OCI-LY1 (cell line): ENCODE data around the gene ACSF2.
A peak's percentile ranks its signal among the peaks of the same experiment; 100 is the strongest.
"Not testable (repeated sequence)": the region's sequence is repeated elsewhere in the genome, so short reads cannot be mapped to it uniquely, and the experiment has no call there.

Source experiments
- H2AFZ ChIP-seq: fragments of 200-600 bp; sonication (generic), shearing (Covaris generic); 2 replicates; pipeline ENCODE4 v1.6.0; 2014; ENCODE audit warnings: antibody characterized with exemption, mild to moderate bottlenecking, low read length
- H3F3A ChIP-seq: fragments of 200-600 bp; sonication (generic), shearing (Covaris generic); 2 replicates; pipeline ENCODE4 v1.6.0; 2014; ENCODE audit warnings: mild to moderate bottlenecking, antibody characterized with exemption, low read length, moderate library complexity; ENCODE audit not compliant: insufficient read depth
- H3K27ac ChIP-seq: fragments of 200-600 bp; sonication (generic); 2 replicates; pipeline ENCODE4 v1.5.1; 2014; ENCODE audit warnings: low read length, mixed run types, mild to moderate bottlenecking, low read depth; ENCODE audit not compliant: poor library complexity, severe bottlenecking
- H3K27me3 ChIP-seq: fragments of 200-600 bp; sonication (generic); 2 replicates; pipeline ENCODE4 v1.6.0; 2014; ENCODE audit warnings: antibody characterized with exemption, mild to moderate bottlenecking, low read length, moderate library complexity; ENCODE audit not compliant: insufficient read depth
- H3K36me3 ChIP-seq: fragments of 200-600 bp; sonication (generic); 2 replicates; pipeline ENCODE4 v1.6.1; 2014; ENCODE audit warnings: mild to moderate bottlenecking, antibody characterized with exemption, low read length, moderate library complexity, mixed read lengths; ENCODE audit not compliant: insufficient read depth
- H3K4me1 ChIP-seq: fragments of 200-600 bp; sonication (generic); 2 replicates; pipeline ENCODE4 v1.5.1; 2014; ENCODE audit warnings: mild to moderate bottlenecking, low read length, moderate library complexity; ENCODE audit not compliant: insufficient read depth, severe bottlenecking
- H3K4me2 ChIP-seq: fragments of 200-600 bp; sonication (generic), shearing (Covaris generic); 2 replicates; pipeline ENCODE4 v1.6.1; 2014; ENCODE audit warnings: low read length
- H3K4me3 ChIP-seq: fragments of 200-600 bp; sonication (generic); 2 replicates; pipeline ENCODE4 v1.5.1; 2014; ENCODE audit warnings: low read length, low read depth, mild to moderate bottlenecking, mixed read lengths; ENCODE audit not compliant: poor library complexity, severe bottlenecking
- H3K79me2 ChIP-seq: fragments of 200-600 bp; shearing (Covaris generic); 2 replicates; pipeline ENCODE4 v1.6.1; 2016; ENCODE audit warnings: mixed run types, low read length, mixed read lengths; ENCODE audit not compliant: insufficient read depth
- H3K9ac ChIP-seq: fragments of 200-600 bp; sonication (generic), shearing (Covaris generic); 2 replicates; pipeline ENCODE4 v1.6.1; 2014; ENCODE audit warnings: mild to moderate bottlenecking, low read length, mixed read lengths
- H3K9me2 ChIP-seq: fragments of 200-600 bp; sonication (generic), shearing (Covaris generic); 2 replicates; pipeline ENCODE4 v1.6.1; 2014; ENCODE audit warnings: low read depth, mild to moderate bottlenecking, low read length, mixed read lengths
- H3K9me3 ChIP-seq: fragments of 200-600 bp; shearing (Covaris generic); 2 replicates; pipeline ENCODE4 v1.6.1; 2014; ENCODE audit warnings: low read length, mixed read lengths
- H4K20me1 ChIP-seq: fragments of 200-600 bp; sonication (generic), shearing (Covaris generic); 2 replicates; pipeline ENCODE4 v1.6.0; 2016; ENCODE audit warnings: mild to moderate bottlenecking, low read length; ENCODE audit not compliant: insufficient read depth
- EZH2 ChIP-seq: fragments of 200-600 bp; sonication (generic), shearing (Covaris generic); IDR thresholded peaks from 2 replicates; pipeline ENCODE4 v1.8.0; 2017; ENCODE audit warnings: borderline replicate concordance, mixed run types, mild to moderate bottlenecking, antibody characterized with exemption, low read length, moderate library complexity, mixed read lengths
- TF ChIP-seq, protein P1 (sequence below): fragments of 200-600 bp; sonication (generic), shearing (Covaris generic); IDR thresholded peaks from 2 replicates; pipeline ENCODE4 v1.5.1; 2017; ENCODE audit warnings: mild to moderate bottlenecking, antibody characterized with exemption, low read length, moderate library complexity, mixed read lengths

ACSF2 gene

GRCh38 chr17:50426472-50426782 lies 409 bp downstream of the ACSF2 start:
- no peaks in the 10 kb centered on the region for H3F3A ChIP-seq
- H3K36me3 ChIP-seq = no peaks in the 10 kb centered on the region
- H3K79me2 ChIP-seq = no peaks in the 10 kb centered on the region
- peaks cover 27% of the 10 kb centered on the region for H3K4me1 ChIP-seq
- H4K20me1 ChIP-seq = no peaks in the 10 kb centered on the region
- no peak overlapping the region for H2AFZ ChIP-seq
- H3K27me3 ChIP-seq = no peaks in the 10 kb centered on the region
- H3K9me2 ChIP-seq = no peaks in the 10 kb centered on the region
- H3K4me3 ChIP-seq = peak overlapping the region; percentile 60
- TF ChIP-seq, protein P1, sequence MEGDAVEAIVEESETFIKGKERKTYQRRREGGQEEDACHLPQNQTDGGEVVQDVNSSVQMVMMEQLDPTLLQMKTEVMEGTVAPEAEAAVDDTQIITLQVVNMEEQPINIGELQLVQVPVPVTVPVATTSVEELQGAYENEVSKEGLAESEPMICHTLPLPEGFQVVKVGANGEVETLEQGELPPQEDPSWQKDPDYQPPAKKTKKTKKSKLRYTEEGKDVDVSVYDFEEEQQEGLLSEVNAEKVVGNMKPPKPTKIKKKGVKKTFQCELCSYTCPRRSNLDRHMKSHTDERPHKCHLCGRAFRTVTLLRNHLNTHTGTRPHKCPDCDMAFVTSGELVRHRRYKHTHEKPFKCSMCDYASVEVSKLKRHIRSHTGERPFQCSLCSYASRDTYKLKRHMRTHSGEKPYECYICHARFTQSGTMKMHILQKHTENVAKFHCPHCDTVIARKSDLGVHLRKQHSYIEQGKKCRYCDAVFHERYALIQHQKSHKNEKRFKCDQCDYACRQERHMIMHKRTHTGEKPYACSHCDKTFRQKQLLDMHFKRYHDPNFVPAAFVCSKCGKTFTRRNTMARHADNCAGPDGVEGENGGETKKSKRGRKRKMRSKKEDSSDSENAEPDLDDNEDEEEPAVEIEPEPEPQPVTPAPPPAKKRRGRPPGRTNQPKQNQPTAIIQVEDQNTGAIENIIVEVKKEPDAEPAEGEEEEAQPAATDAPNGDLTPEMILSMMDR = no peak
- TF ChIP-seq EZH2 = no peak
- H3K4me2 ChIP-seq = peak overlapping the region; percentile 95
- H3K27ac ChIP-seq = peak overlapping the region; percentile 50
- peak overlapping the region; percentile 64 for H3K9ac ChIP-seq
- no peaks in the 10 kb centered on the region for H3K9me3 ChIP-seq

- Histone ChIP-seq H3K4me3 (peak overlapping the region; percentile 60), H3K27ac (peak overlapping the region; percentile 50), H3K36me3 (no peaks in the 10 kb centered on the region), H3K27me3 (no peaks in the 10 kb centered on the region), H3K79me2 (no peaks in the 10 kb centered on the region), H3K4me2 (peak overlapping the region; percentile 95), H3K9me3 (no peaks in the 10 kb centered on the region), H3K9ac (peak overlapping the region; percentile 64), H4K20me1 (no peaks in the 10 kb centered on the region), H3F3A (no peaks in the 10 kb centered on the region), H2AFZ (no peak overlapping the region), H3K9me2 (no peaks in the 10 kb centered on the region), H3K4me1 (peaks cover 21% of the 10 kb centered on the region)
- TF ChIP-seq, protein P1 = peak; percentile 71
- no peak for TF ChIP-seq EZH2
These were observed 1.1 kb downstream of the ACSF2 start for GRCh38 chr17:50426814-50427787.

GRCh38 chr17:50428126-50428525 lies 2.1 kb downstream of the ACSF2 start:
- not testable (repeated sequence) for H3K36me3 ChIP-seq, H3K9me3 ChIP-seq, H3K4me2 ChIP-seq, H4K20me1 ChIP-seq, H3K27ac ChIP-seq, H3K9ac ChIP-seq, H3K9me2 ChIP-seq, H3K27me3 ChIP-seq, H3K79me2 ChIP-seq, H3F3A ChIP-seq, H2AFZ ChIP-seq, H3K4me3 ChIP-seq
- H3K4me1 ChIP-seq = peaks cover 21% of the 10 kb centered on the region
